Cardiac septum (tissue), 1 donor: ENCODE measurements around the gene NEXN. TPM values are rescaled to one million over a fixed set of nuclear protein-coding genes. Genes with fewer than 3 reads are reported as not detected.
A peak's percentile ranks its signal among the peaks of the same experiment; 100 is the strongest.

ENCODE experiments used
- DNase-seq: peaks from one replicate; pipeline ENCODE4 v3.0.0-alpha.2; 2020; ENCODE audit warnings: low spot score
- intact Hi-C: fragments of 100-400 bp; cut with DNase I; formaldehyde crosslinking; loops from one replicate; pipeline ENCODE4 v1.14.0; 2022
- long read RNA-seq: library from polyadenylated mRNA; unstranded; transcript quantifications from one replicate; pipeline ENCODE4 v2.0.0, GENCODE V29; 2021
- total RNA-seq: library from RNA; stranded (reverse); fragmentation: NEBNext Ultra II Directional; extraction: Animal tissue kit (Norgen Biotek cat#: 25700); gene quantifications from one replicate; pipeline ENCODE4 v1.2.1, GENCODE V29; 2021
- donor health status: DM: no; HTN: no; CAD: no.

NEXN gene
- 532 TPM for total RNA-seq
- long read RNA-seq, transcript NEXN-203 (10 exons, 2,712 nt) = minor isoform, 7 of 1,241 reads
- long read RNA-seq, transcript NEXN-205 (10 exons, 1,456 nt) = minor isoform, 22 of 1,241 reads
- long read RNA-seq, transcript NEXN-202 (13 exons, 2,607 nt) = major isoform, 31 of 1,241 reads
- long read RNA-seq, partial matches to known transcripts = 1,054 of 1,241 reads
- long read RNA-seq, other reads (novel, unspliced or antisense) = 124 of 1,241 reads

DNA sequence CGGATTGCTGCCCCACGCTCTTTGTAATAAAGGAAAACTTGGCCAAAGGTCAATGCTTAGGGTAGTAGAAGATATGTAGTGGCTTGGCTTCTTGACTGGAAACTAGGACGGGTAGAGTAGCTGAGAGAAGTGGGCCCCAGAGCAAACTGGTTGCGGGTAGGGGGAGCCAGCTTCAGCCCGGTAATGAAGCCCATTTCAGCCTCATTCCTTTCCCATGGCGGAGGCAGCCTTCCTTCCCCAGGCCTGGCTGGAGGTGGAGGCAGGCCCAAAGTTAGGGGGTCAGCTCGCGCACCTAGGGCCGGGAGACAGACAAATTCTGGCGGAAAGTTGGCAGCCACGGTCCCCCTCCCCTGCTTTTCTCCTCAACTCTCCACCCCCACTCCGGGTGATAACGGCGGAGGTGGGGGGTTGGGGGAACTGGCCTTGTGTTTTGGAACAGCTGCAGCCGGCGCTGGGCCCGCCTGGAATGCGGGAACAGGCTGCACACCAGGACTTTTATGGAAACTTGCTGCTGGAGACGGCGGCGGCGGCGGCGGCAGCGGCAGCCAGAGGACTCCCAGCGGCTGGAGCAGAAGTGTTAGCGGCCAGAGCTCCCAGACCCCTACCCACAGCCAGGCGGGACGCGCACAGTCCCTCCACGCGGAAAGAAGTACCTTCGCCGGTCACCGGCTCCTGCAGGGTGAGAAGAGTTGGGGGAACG is at the start of gene NEXN:
NEXN (plus strand) TSS at position 544 of the 700 bp plus-strand sequence. CDS start 27,483 bp downstream, outside the sequence.
- intact Hi-C loops = loop anchor here (1.0 kb wide), 1 partner anchor 55 kb away; no protein-coding TSS in a partner anchor

DNA sequence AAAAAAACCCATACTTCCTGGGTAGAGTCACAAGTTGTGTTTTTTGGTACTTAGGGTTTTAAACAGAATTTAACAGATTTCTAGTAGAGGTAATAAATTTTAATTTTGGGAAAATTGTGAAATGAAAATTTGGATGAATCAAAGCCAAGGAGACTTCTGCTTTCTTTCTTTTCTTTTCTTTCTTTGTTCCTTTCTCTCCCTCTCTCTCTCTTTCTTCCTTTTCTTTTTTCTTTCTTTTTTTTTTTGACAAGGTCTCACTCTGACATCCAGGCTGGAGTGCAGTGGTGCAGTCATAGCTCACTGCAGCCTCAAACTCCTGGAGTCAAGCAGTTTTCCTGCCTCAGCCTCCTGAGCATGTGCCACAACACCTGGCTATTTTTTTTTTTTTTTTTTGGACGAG is 46.9 kb upstream of the NEXN start:
- intact Hi-C loops = no loop called here
- no peak for DNase-seq

More for the DNA sequence above, at the start of gene NEXN:
- peak; percentile 90 for DNase-seq

DNA sequence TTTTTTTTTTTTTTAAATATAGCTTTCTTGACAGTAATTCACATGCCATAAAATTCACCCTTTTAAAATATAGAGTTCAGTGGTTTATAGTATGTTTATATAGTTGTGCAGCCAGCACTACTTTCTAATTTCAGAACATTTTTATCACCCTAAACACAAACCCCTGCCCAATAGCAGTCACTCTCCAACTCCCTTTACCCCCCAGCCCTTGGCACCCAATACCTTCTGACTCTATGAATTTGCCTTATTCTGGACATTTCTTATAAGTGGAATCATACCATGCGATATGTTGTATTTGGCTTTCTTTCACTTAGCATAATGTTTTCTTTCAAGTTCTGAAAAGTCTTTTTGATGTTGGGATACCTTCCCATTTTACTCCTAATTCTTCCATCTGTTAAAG is 42.5 kb upstream of the NEXN start:
- intact Hi-C loops = no loop called here
- no peak for DNase-seq

DNA sequence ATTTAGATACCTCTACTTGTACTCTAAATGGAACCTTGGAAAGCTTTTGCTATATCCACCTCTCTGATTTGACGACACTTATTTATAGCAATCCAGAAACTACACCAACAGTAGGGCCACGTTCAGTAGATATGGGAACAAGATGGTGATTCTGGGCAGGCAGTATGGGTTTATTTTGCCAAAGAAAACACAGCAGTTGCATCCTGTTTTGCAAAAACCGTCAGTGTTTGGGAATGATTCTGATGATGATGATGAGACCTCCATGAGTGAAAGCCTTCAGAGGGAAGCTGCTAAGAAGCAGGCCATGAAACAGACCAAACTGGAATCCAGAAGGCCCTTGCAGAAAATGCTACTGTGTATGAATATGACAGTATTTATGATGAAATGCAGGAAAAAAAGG is 41.5 kb upstream of the NEXN start:
- intact Hi-C loops = no loop called here
- DNase-seq = no peak

DNA sequence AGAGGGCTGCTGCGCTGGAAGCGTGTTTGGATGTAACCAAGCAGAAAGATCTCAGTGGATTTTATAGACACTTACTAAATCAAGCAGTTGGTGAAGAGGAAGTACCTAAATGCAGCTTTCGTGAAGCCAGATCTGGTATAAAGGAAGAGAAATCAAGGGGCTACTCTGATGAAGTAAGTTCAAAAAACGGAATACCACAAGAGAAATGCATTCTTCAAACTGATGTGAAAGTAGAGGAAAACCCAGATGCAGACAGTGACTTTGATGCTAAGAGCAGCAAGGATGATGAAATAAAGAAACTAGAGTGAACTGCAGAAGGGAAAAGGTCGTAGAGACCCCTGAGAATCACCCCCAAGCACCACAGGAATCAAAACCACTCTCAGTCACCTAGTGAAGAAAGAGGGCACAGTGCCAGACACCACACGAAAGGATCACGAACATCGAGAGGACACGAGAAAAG is 40.8 kb upstream of the NEXN start:
- no peak for DNase-seq
- intact Hi-C loops = no loop called here

DNA sequence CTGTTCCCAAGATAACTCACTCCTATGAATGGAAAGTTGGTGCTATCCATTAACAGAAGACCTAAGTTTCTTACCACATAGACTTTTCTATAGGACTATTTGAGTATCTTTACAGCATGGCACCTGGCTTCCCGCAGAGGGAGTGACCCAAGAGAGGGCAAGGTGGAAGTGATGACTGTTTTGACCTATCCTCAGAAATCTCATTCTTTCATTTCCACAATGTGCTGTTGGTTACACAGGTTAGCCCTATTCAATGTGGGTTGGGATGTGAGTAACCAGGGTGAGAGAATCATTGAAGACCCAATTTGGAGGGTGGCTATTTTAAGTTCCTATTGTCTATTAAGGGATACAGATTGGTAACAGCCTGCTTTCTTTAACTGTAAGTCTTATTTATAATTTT is 38.3 kb upstream of the NEXN start:
- intact Hi-C loops = no loop called here
- no peak for DNase-seq

DNA sequence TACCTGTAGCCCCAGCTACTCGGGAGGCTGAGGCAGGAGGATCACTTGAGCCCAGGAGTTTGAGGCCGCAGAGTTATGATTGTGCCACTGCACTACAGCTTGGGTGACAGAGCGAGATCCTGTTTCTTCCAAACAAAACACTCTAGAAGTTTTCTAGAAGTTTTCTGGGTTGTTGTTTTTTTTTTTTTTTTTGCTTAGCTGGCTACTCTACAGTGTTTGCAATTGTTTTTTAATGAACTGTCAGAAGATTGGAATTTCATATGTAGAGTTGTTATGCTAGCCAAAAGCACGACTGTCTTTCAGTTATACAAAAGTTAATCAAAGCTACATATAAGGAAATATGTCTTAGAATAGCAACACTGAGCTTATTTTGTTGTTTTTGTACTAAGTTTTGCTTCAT is 30.9 kb upstream of the NEXN start:
- intact Hi-C loops = no loop called here
- no peak for DNase-seq

DNA sequence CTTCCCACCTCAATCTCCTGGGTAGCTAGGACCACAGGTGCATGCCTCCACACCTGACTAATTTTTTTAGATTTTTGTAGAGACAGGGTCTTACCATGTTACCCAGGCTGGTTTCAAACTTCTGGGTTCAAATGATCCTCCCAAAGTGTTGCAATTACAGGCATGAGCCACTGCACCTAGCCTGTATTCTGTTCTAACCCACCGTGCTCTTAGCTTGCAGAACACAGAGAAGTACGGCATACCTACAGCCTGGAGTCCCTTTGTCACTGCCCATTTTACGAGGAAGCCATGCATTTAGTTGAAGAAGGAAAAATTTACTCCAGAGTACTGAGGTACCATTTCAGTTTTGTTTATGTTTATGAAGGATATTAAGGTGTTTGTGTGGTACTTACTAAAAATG is 29.7 kb upstream of the NEXN start:
- intact Hi-C loops = no loop called here
- DNase-seq = no peak

DNA sequence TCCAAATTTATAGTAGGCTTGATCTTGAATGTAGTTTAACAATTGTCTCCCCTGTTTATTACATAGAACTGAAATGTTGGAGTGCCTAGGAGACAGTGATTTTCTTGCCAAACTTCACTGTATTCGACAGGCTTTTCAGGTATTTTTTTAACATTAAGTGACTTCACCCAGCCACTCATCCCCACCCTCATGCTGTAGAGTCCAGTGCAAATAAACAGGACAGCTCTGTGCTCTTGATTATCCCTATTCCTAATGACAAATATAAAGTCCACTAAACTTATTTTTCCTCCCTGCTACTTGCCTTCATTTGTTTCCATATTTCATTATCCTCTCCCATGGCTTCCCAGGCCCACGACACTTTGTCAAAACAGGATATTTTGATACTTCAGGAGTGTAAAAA is 29.2 kb upstream of the NEXN start:
- no peak for DNase-seq
- intact Hi-C loops = no loop called here

DNA sequence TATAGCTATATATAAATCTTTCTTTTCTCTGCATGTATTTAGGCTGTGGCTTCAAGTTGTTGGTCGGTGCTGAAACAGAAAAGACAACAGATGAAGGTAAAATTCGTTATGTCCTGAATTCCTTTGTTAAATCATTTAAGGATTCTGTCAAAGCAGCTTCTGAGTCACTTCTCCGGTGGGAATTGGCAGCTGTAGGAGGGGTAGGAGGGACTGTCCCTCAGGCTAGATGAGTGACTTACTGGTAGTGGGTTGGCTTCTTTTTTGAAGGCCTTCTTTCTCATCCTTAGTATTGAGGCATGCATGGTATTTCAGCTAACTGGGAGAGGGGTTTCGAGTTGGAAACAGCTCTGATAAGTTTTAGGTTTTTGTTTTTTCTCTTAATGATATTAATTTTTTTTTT is 22.1 kb upstream of the NEXN start:
- intact Hi-C loops = no loop called here
- DNase-seq = no peak

DNA sequence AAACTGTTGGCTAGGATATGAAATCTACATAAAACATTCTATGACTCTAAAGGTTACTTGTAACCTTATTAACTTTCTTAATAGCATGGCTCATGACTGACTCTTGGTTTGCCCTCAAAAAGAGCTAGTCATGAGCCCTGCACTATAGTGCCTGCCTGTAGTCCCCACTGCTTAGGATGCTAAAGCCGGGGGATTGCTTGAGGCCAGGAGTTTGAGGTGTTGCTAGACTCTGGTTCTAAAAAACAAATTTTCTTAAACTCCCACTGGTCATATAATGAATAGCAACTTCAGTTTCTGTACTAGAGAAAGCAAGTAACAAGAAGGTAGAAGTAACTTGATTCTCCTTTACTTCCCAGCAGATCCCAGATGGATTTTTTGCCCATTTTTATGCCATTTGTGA is 15.8 kb upstream of the NEXN start:
- intact Hi-C loops = no loop called here
- no peak for DNase-seq

DNA sequence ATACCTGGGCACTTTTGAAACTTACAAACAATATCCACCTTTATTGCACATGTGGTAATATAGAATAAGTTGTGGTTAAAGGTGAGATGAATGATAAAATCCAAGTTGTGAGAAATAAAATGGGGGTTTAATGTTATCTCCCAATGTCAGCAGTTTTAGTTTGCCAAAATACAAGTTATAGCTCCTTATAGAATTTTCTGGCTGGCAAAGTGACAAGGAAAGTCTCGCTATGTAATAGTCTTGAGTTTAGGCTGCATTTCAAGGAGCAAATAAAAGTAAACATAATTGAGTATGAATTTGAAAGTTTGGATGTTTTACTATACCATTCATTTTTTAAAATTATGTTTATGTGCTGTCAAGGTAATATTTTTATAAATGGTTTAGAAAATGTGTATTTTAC is 15.0 kb upstream of the NEXN start:
- no peak for DNase-seq
- intact Hi-C loops = no loop called here

DNA sequence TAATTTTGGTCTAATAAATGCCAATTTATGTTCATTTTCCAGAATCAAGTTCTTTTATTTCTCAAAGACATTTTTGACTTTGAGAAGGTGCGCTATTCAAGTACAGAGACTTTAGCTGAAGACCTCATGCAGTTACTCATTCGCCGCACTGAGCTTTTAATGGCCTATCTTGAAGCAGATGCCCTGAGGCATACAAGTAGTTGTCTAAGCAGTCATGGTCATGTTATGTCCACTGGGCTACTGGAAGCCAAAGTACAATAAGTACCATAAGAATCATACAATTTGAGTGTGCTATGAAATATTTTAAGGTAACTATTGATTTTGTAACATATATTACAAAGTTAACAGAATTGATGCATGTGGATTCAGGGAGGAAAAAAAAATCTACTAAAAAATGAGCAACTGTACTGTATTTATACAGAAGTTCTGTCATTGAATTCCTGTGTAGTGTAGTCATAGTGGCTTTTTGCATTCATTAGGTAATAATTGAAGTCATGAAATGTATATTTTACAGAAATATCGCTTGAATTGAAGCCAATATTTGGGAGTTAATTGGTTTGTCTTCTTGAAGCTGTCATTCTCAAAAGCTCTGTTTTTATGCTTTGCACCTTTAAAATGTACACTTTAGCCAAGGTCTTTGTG is 13.5 kb upstream of the NEXN start:
- intact Hi-C loops = no loop called here
- DNase-seq = no peak

DNA sequence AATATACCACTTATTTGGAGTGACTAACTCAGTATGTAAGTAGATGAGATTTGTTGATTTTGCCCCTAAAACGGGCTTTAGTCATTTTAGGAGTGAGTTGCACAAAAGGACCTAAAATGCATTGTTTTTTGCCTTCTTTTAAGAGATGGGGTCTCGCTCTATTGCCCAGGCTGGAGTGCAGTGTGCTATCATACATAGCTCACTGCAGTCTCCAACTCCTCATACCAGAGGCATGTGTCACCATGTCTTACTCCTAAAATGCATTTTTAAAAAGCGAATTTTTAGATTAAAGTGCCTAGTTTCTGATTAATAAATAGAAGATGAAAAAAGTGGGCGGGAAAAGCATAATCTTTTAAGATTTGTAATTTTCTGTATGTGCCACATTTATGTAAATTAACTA is 11.5 kb upstream of the NEXN start:
- no peak for DNase-seq
- intact Hi-C loops = no loop called here

DNA sequence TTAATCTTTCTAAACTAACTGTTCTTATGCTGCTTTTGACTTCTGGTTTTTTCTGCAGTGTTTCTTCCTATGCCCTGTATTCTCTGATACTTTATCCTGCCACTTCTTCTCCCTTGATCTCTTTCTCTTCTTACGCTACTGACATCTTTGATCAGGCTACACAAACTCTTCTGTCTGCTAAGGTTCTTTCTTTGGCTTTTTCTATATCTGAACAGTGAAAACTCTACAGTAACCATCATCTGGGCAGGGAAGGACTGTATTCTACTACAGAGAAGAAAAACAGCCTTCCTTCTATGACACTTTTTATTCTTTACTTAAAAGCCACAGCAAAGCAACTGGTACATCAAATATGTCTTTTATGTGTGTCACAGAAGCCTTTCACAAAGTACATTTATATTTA is 7.4 kb upstream of the NEXN start:
- DNase-seq = no peak
- intact Hi-C loops = no loop called here

DNA sequence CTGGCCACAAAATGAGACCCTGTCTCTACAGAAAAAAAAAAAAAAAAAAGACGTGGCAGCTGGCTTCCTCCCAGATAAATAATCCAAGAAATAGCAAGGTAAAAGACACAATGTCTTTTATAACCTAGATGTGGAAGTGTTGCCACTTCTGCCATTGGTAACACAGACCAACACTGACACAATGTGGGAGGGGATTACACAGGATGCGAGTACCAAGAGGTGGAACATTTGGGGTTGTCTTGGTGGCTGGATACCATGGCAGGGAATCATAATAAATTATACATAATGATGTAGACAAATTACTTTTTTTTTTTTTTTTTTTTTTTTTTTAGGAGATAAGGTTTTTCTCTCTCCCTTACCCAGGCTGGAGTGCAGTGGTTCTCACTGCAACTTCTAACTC is 6.0 kb upstream of the NEXN start:
- intact Hi-C loops = no loop called here

DNA sequence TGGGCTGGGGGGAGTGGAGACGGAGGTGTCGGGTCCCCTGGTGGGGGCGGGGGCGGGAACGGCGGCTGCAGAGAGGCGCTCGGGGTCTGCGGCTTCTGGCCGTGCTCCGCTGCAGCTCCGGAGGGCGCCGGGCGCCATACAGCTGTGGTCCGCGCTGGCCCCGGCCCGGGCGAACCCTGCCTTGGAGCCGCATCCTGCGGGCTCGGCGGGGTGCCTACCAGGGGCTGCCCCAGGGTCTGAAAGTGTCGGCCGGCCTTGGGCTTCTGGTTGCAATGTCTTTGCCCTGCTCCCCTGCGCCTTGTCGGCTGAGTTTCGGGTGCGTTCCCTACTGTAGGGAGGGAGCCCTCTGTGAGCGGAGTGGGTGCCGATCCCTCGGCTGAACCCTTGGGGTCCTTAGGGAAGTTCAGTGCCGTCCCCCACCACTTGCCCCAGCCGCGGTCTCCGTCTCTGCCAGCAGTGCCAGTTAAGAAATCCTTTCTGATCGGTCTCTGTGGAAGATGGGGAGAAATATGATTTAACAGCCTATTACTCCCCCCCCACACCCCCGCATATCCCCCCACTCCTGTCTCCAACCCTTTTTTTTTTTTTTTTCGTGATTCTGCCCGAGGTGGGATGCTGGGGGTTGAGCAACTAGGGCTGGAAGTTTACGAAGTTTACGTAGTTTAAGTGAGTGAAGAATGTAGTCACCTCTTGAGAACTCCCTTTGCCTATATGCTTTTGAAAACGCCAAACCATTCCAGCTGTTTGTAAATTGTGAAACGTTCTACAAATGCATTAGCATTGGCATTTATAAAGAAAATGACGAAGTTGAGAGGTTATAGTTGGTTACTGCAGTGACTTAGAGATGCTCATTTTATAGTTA is 588 bp downstream of the NEXN start:
- intact Hi-C loops = loop anchor here (1.0 kb wide), 1 partner anchor 56 kb away; no protein-coding TSS in a partner anchor
- no peak for DNase-seq

More for the DNA sequence above, 6.0 kb upstream of the NEXN start:
- no peak for DNase-seq

DNA sequence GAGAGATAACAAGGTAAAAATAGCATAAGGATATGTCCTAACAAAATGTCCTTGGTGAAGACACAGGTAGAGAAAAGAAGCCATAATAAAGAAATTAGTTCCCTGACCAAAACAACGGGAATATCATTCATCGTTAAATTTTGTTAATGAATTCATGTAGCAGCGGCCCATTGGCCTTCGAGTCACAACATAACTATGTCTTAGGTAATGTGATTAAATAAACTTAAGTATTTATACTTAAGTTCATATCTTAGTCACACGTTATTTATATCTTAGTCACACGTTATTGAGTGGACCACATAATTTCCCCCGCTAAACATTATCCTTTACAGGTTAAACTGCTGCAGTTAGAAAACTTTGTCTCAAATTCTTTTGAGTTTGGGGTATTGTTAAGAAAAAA is 1.2 kb downstream of the NEXN start:
- DNase-seq = no peak
- intact Hi-C loops = no loop called here

DNA sequence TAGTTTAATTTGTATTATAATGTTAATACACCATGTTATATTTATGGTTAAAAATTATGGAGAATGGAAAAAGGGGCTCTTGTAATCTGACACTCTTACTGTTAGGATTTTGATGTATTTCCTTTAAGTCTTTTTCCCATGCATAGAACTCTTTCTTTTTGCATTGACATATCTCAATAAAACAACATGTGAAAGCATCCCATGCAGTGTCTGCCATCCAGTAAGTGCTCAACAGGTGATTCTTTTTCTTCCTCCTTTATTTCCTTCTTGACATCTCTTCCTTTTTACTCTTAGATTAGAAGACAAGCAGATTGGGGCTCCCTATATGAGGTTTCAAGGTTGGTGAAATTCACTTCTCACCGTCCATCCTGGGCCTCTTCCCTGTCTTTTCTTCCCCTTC is 2.8 kb downstream of the NEXN start:
- DNase-seq = no peak
- intact Hi-C loops = no loop called here
